Fibroblast of skin of abdomen (primary cell): ENCODE measurements around the gene SYNRG.
A peak's percentile ranks its signal among the peaks of the same experiment; 100 is the strongest.

ENCODE experiments used
- DNase-seq: peaks from one replicate; pipeline ENCODE4 v3.0.0-alpha.2; 2013

Gene SYNRG

GRCh38 chr17:37494971-37495370 lies 114.2 kb downstream of the SYNRG start:
- DNase-seq = no peak

GRCh38 chr17:37494401-37494831 lies 114.8 kb downstream of the SYNRG start:
- DNase-seq = no peak

- peak; percentile 97 for DNase-seq
Measured at GRCh38 chr17:37493249-37494027, 115.8 kb downstream of the SYNRG start.

GRCh38 chr17:37492167-37492566 lies 117.1 kb downstream of the SYNRG start:
- no peak for DNase-seq

GRCh38 chr17:37490638-37491614 lies 118.3 kb downstream of the SYNRG start:
- peak; percentile 88 for DNase-seq

GRCh38 chr17:37490022-37490587 lies 119.1 kb downstream of the SYNRG start:
- peak; percentile 51 for DNase-seq

GRCh38 chr17:37489197-37490001 lies 119.8 kb downstream of the SYNRG start, which contains the start of gene DUSP14:
Gene DUSP14, plus strand, starts transcription at chr17:37489891. Its CDS starts 22,382 bp downstream, at chr17:37512273.
- peak; percentile 87 for DNase-seq

GRCh38 chr17:37488607-37489196 lies 120.5 kb downstream of the SYNRG start:
- DNase-seq = peak; percentile 93

GRCh38 chr17:37488009-37488604 lies 121.1 kb downstream of the SYNRG start:
- DNase-seq = peak; percentile 96

- DNase-seq = no peak
Measured at GRCh38 chr17:37485938-37486570, 123.2 kb downstream of the SYNRG start.

GRCh38 chr17:37483311-37484039 lies 125.7 kb downstream of the SYNRG start:
- DNase-seq = peak; percentile 86

GRCh38 chr17:37481001-37481665 lies 128.1 kb downstream of the SYNRG start:
- no peak for DNase-seq

GRCh38 chr17:37480427-37480826 lies 128.8 kb downstream of the SYNRG start:
- DNase-seq = no peak

GRCh38 chr17:37479025-37479424 lies 130.2 kb downstream of the SYNRG start:
- no peak for DNase-seq

- peak; percentile 67 for DNase-seq
Measured at GRCh38 chr17:37478187-37478586, 131.0 kb downstream of the SYNRG start.

GRCh38 chr17:37476431-37477120 lies 132.6 kb downstream of the SYNRG start:
- DNase-seq = peak; percentile 55

GRCh38 chr17:37475731-37476420 lies 133.3 kb downstream of the SYNRG start:
- DNase-seq = no peak

GRCh38 chr17:37470181-37470580 lies 139.0 kb downstream of the SYNRG start:
- no peak for DNase-seq
